GM18861 (cell line): Measurements from ENCODE around the gene MKLN1.

ENCODE experiments used
- ATAC-seq: cut with Tn5 transposase; IDR thresholded peaks from one replicate; pipeline ENCODE4 v1.9.1; 2021; ENCODE audit not compliant: unreplicated experiment

Gene MKLN1

DNA sequence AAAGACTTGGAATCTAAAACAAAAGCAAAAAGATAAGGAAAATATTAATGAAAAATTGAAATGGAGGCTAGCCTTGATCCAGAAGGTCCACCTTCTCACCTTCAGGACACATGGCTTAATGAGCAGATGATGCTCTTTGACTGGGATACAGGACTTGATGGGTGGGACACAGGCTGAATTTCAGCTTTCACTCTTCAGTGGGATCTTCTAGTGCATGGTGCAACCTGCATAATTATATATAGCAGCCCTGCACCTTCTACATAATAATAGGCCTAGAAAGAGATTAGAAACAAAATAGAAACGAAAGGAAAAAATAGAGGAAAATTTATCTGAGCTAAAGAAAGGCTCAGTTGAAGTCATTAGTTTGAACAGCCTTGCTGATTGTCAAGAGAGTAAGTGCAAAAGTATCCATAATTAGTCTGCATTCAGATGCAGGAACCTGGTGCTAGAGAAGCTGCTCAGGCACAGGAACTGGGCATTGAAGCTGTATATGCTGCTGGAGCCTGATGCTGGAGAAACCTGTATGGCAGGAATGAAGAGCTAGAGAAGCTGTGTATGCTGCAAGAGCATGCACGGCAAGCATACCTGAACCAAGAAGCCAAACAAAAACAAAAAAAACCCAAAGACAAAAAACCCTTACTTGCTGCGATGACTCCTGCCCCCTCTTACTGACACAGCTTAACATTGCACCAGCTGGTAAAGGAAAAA lies 19.4 kb downstream of the MKLN1 start:
- ATAC-seq: no peak

DNA sequence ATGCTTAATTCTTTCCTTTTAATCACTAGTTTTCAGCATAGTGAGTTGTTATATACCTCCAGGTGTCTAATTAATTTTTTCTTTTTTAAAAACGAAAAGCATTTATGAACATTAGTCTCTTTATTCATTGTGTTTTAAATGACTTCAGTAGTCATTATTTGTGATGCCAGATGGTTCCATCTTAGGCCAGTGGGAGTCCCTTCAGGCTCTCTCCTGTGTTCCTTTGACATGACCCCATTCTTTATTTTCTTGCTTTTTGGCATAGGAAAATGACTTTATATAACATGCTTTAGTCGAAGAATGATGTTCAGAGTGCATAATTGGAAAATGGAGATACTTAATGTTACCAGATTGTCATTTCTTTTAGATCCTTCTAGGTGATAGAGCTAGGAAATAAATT lies 24.4 kb downstream of the MKLN1 start:
- ATAC-seq: no peak

DNA sequence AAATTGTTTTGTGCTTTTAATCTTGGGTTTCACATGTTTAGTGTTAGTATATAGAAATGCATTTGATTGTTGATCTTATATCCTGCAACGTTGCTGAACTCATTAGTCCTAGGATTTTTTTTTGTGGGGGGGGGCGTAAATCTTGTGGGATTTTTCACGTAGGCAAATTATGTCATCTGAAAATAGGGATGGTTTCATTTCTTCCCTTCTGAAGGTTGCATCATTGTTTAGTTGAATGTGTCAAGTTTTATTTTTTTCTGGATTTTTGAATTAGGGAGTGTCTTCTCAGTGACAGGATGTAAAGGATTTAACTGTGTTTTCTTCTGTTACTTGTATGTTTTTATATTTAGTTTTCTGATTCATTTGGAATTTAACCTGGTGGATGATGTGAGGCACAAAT lies 26.7 kb downstream of the MKLN1 start:
- no peak for ATAC-seq

- ATAC-seq: no peak
These were observed 28.5 kb downstream of the MKLN1 start for GRCh38 chr7:131355917-131356777.

DNA sequence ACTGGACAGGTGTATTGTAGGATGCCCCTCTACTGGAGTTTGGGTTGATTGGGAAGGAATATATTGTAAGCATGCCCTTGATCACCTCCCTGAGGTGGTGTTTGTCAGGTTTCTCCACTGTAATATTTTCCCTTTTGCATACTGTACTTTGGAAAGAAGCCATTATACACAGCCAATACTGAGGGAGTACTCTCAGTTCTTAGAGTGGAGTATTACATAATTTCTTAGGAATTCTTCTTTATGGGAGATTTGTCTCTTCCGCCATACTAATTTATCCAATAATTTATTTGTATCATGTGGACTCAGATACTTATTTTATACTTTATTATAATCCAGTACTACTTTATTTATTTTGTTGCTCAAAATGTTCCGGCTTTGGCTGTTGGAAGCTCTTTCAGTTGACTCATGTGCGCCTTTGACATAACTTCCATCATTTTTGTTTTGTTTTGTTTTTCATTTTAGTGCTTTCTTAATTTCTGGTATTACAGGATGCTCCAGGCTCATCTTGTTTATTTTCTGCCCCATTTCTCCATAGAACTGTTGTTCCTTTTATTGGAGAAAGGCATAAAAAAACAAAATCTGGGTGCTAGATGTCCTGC lies 29.7 kb downstream of the MKLN1 start:
- no peak for ATAC-seq

DNA sequence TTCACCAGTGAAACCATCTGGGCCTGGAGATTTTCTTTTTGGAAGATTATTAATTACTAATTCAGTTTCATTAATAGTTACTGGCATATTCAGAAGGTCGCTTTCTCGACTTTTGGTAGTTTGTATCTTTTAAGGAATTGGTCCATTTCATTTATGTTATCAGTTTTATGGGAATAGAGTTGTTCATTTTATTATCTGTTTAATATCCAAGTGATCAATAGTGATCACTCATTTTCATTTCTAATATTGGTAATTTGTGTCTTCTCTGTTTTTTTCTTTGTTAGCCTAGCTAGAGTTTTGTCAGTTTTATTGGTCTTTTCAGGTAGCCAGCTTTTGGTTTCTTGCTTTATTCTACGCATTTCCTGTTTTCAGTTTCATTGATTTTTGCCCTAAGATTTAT lies 31.0 kb downstream of the MKLN1 start:
- ATAC-seq: no peak

- no peak for ATAC-seq
These were observed 31.6 kb downstream of the MKLN1 start for GRCh38 chr7:131359136-131359776.

DNA sequence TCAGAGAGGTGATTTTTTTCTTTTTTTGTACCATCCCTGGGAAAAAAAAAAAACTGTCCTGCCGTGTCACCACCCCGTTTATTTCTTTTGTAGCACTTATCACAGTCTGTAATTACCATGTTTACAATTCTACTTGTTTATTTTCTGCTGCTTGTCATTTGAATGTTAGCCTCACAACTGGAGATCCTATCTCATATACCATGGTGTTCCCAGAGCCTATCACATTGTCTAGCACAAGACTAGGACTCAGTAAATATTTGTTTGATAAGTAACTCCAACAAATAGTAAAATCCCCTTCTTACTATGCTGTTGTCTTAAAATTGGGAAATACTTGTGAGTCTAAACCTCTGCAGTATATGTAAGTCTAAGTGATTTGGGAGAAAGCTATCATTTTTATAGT lies 36.0 kb downstream of the MKLN1 start:
- no peak for ATAC-seq

GRCh38 chr7:131364767-131365344 lies 37.2 kb downstream of the MKLN1 start:
- ATAC-seq: no peak

DNA sequence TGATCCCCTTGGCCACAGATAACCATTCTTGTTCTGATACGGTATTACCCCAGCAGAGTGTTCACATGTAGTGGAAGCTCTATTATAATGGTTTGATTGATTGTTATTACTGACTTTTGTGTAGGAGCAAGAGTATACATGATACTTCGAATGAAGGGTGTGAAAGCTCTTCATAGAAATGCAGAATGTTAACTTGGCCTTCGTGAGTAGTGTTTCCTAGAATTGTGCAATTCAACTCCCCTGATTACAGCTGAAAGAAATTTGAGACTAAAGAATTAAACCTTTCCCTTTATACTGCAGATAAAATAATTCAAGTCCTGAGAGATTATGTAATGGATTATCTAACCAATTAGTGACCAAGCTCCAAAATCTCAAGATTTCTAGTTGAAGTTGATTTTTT lies 38.2 kb downstream of the MKLN1 start:
- no peak for ATAC-seq

- ATAC-seq: no peak
These were observed 41.7 kb downstream of the MKLN1 start for GRCh38 chr7:131369354-131369753.

DNA sequence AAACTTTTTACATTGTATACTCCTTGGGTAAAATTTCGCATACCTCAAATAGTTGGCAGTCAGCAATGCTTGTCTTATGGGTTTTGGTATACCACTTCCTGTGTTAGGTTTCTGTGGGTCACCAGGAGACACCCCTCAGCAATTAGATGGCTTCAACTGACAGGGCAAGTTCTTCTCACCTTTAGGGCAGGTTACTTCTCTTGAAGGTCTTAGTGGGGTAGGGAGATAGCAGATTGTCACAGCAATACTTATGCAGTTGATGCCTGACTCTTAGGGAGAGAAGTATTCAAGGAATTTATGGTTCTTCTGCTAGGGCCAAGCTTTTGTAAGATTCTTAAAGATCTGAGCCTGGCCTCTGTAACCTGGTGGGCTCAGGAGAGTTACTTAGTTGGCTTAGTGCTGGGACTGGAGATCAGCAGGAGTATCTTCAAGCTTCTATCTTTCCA lies 42.9 kb downstream of the MKLN1 start:
- ATAC-seq: no peak

GRCh38 chr7:131371411-131371810 lies 43.7 kb downstream of the MKLN1 start:
- ATAC-seq: no peak

GRCh38 chr7:131372554-131372953 lies 44.9 kb downstream of the MKLN1 start:
- ATAC-seq: no peak

- ATAC-seq: no peak
These were observed 47.1 kb downstream of the MKLN1 start for GRCh38 chr7:131374821-131375220.

DNA sequence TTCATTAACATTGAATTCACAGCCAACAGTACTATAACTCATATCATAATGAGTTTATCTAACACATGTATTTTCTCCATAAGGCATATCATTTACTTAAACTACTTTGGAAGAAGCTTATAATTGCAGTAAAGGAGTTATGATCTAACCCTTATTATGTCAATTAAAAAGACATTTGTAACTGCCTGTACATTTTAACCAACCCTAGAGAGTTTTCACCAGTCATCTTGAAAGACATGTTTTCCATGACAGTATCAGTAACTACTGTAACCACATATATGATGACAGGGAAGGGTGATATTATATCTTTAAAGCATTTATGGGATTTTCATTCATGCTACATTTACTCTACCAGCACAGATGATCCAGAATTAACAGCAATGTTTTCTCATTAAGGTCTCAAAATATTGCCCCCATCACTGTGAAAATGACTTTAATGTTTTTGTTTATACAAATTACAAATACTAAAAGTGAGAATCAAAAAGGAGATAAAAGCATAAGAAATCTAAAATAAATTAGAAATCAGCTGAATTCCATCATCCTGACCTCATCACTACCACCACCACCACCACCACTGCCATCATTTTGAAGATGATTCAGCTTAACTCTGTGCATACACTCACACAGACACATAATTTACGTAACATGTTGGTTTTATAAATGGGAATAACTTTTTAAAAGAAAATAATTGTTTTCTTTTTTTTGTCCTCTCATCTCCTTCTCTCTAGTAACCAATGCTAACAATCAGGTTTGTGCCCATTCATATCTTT lies 53.6 kb downstream of the MKLN1 start:
- no peak for ATAC-seq

DNA sequence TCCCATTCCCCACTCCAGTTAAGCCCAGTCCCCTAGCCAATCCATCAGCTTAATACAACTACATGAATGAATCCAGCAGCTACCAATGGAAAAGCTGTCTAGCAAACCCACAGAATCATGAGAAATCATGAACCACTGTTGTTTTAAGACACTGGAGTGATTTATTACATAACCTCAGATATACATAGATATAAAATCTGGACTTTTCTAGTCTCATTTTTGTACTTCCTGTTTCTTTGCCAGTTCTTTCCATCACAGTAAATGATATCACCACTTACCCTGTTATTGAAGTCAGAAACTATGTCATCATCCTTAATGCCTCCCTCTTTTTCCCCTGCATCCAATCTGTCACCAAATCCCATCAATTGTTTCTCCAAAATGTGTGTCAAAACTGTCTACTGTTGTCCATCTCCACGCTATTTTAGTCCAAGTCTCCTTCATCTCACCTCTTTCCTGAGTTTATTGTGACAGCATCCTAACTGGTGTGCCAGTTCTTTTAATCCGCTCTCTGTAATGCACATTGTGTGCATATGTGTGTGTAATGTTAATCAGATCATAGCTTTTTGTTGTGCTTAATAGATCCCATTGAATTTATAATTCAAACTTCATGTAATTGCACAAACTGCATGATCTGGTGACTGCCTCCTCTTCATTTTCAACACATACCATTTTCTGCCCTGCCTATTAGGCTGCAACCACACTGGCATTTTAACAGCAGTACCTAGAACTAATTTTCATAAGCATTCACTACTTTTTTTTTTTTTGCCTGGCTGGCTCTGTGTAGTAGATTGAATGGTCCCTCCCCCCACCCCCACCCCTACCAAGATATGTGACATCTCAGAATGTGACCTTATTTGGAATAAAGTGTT lies 56.0 kb downstream of the MKLN1 start:
- ATAC-seq: no peak

DNA sequence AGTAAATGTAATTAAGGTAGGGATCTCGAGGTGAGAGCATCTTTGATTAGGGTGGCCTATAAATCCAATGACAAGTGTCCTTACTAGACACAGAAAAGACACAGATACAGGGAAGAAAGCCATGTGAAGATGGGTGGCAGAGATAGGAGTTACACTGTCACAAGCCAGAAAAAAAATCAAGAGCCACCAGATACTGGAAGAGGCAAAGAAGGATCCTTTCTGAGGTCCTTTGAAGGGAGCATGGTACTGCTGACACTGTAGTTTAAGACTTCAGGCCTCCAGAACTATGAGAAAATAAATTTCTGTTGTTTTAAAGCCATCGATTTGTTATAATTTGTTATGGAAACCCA lies 56.6 kb downstream of the MKLN1 start:
- ATAC-seq: no peak

DNA sequence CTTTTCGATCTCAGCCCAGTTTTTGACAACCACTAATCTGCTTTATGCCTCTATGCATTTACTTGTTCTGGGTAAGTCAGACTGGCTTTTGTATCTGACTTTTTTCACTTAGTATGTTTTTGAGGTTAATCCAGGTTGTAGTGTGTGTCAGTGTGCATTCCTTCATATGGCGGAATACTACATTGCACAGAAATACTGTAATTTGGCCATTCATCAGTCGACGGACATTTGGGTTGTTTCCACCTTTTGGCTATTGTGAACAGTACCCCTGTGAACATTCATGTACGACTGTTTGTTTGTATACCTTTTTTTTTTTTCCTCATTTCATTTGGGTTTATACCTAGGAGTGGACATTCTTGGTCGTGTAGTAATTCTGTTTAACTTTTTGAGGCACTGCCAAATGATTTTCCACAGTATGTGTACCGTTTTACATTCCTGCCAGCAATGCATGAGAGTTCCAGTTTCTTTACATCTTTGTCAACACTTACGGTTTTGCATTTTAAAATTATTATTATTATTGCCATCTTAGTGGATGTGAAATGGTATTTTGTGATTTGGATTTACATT lies 57.4 kb downstream of the MKLN1 start:
- ATAC-seq: no peak
